Left colon (tissue), 2 donors: ENCODE measurements around the gene ZNHIT2. TPM values are rescaled to one million over a fixed set of nuclear protein-coding genes. Genes with fewer than 3 reads are reported as not detected.
"Not testable (repeated sequence)": the region's sequence is repeated elsewhere in the genome, so short reads cannot be mapped to it uniquely, and the experiment has no call there.

ENCODE experiments used
- ATAC-seq: fragments of 200-7000 bp; cut with Tn5 transposase; one replicate; pipeline ENCODE4 v1.9.1; 2020; ENCODE audit warnings: mild to moderate bottlenecking, moderate library complexity
- DNase-seq, 2 donors: peaks; one replicate each; pipeline ENCODE4 v3.0.0-alpha.2; 2020
- intact Hi-C, 2 donors: fragments of 100-400 bp; cut with DNase I in 1 of 2; cut with micrococcal nuclease in 1 of 2; formaldehyde crosslinking; loops; one replicate each; pipeline versions ENCODE4 v1.11.2 to v1.14.0; 2022; cut with DNase I, micrococcal nuclease
- long read RNA-seq: library from polyadenylated mRNA; unstranded; transcript quantifications from one replicate; pipeline ENCODE4 v2.0.0, GENCODE V29; 2021
- total RNA-seq, 2 donors: library from RNA; stranded (reverse); fragmentation: NEBNext Ultra II Directional; extraction: Animal tissue kit (Norgen Biotek cat#: 25700); gene quantifications; one replicate each; pipeline ENCODE4 v1.2.1, GENCODE V29; 2021
- donor health status: DM: no; HTN: no; CAD: no.
- donor health status: DM: yes; HTN: yes; CAD: no.

Gene ZNHIT2
- total RNA-seq = 1 to 10 TPM; 7.3 to 9.7 TPM
- long read RNA-seq, transcript ZNHIT2-201 (1 exons, 1,306 nt) = major isoform, 17 of 17 reads
- long read RNA-seq, partial matches to known transcripts = 0 of 17 reads
- long read RNA-seq, other reads (novel, unspliced or antisense) = 0 of 17 reads

DNA sequence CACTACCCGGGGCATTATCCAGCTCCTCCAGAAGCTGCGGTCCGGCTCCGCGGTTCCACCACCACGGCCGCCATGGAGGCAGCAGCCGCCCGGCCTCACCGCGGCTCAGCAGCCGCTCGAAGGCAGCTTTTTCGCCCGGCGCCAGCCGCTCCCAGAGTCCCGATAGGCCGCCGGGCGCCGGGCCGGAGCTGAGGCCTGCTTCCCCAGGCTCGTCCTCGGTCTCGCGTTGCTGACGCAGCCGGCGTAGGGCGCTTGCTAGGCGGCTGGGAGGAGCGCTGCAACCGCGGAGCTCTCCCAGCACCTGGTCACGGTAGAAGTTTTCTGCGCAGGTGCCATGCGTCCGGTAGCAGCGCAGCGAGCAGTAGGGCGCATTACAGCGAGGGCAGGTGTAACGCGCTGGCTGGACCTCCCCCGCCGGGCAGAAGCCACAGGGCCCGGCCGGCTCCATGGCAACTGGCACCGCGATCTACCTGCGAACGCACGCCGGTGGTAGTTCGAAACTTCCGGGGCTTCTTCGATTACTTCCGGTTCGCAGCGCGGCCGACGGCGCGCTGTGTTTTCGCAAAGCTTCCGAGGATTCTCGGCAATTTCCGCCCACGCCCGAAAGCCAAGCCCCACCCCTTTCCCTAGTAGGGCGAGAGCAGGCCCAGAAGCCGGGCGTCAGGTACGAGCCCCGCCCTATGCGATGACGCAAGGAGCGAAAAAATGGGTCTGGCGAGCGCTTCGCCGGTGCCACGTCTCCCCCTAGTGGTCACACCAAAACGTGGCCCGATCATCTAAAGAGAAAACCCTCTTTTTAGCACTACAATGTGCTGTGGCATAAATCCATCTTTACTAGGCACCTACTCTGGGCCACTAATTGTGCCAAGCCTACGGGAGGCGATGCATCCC lies at the start of gene ZNHIT2:
TSS of gene ZNHIT2 (minus strand) at position 496 of the 891 bp plus-strand sequence. CDS start at position 448, 48 bp downstream.
- peak; percentile 99 to 100 for DNase-seq
- peak; percentile 74 for ATAC-seq
- intact Hi-C loops = no loop called here

DNA sequence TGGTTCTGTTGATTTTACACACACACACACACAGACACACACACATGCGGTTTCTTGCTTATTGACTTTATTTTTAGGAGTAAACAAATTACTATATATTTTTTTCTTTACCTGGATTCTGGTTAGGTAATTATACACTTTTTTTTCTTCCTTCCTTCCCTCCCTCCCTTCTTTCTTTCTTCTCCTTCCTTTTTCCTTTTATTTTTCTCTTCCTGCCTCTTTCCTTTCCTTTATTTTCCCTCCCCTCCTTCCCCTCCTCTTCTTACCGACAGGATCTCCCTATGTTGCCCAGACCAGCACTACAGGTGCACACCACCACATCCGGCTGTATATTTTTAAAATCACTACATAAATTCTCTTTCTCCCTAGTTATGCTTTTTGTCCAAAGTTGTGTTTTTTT lies 49.4 kb upstream of the ZNHIT2 start:
- ATAC-seq = no peak
- DNase-seq = no peak
- intact Hi-C loops = no loop called here

DNA sequence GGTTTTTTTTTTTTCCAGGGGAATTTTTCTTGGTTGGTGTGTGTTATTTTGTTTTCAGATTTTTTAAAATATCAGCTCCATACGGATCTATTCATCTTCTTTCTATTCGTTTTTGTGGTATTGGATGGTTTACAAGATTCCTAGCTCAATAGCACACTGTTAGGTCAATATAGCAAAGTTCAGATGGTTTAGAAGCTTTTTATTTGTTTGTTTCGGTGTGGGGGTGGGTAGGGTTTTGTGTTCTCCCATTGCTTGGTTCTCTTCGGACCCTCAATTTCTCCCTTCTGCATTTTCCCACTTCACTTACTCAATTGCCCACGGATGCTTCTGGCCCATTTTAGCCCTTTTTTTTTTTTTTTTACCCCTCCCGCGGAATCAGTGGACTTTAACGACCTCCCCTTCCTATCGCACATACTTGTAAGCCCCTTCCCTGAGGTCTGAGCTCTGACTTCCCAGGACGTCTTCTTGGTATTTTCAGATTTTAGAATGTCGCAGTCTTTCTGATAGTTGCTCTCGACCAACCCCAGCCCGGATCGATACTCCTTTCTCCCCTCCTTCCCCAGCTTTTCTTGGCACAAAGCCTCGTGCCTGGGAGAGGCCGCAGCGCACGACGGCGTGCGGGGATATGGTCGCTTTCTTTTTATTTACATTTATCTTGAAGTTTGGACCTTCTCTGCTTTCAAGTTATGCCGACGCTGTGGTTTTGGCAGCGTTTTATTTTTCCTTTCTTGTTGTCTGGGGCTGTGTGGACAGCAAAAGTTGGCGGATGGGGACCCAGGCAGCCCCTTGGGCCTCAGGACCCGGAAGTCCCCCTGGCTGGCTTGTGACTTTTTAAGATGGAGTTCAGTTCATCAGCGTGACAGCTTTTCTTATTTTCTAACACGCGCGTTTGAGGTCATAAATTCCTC lies 48.2 kb upstream of the ZNHIT2 start:
- intact Hi-C loops = no loop called here
- DNase-seq = peak; percentile 50 to 70
- peak; percentile 86 for ATAC-seq

DNA sequence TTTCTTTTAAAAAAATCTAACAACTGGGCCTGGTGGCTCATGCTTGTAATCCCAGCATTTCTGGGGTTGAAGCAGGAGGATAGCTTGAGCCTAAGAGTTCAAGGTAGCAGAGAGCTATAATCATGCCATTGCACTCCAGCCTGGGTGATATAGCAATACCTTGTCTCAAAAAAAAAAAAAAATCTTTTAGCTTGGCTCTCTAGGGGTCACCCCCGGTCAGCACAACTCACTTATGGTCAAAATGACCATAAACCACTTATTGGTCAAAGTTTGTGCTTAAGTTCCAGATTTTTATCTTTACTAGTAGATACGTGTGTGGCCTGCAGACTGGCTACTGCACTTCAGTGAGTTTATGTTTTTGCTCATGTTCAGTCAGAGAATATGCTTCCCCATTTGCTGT lies 46.2 kb upstream of the ZNHIT2 start:
- DNase-seq (no peak), ATAC-seq (no peak)
- intact Hi-C loops = no loop called here

DNA sequence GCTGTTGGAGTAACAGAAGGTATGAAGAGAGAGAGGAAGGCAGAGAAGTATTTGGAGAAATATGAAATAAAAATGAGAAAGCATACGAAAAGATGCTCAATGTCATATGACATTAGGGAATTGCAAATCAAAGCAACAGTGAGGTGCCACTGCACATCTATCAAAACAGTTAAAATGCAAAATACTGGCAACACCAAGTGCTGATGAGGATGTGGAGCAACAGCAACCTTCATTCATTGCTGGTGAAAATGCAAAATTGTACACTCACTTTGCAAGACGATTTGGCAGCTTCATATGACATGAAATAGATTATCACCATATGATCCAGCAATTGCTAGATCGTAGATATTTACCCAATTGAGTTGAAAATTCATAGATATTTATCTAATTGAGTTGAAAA lies 43.1 kb upstream of the ZNHIT2 start:
- no peak for ATAC-seq
- no peak for DNase-seq
- intact Hi-C loops = no loop called here

DNA sequence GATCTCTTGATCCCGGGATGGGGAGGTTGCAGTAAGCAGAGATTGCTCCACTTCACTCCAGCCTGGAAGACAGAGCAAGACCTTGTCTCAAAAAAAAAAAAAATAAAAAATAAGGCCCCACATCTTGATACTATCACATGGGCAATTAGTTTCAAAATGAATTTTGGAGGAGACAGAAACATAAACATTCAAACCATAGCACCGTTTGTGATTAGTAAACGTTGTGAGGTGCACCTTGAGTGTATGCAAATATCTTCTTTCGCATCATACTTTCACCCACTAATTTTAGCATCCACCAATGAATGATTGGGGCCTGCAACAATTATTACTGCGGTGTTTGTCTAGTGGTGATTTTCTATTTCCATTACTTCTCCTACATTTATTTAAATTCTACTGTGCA lies 41.5 kb upstream of the ZNHIT2 start:
- no peak for ATAC-seq
- intact Hi-C loops = no loop called here
- no peak for DNase-seq

DNA sequence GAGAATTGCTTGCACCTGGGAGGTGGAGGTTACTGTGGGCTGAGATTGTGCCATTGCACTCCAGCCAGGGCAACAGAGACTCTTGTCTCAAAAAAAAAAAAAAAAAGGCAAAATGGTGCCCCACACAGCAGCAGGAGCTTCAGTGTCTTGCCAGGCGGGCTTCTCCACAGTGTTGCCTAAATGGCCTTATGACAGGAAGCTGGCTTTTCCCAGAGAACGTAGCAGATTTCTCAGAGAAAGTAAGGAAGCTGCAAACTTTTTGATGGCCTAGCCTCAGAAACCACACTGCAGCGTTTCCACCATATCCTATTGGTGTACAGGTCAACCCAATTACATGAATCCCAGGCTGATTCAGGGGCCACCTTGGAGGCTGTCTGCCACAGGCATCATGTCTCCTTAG lies 39.8 kb upstream of the ZNHIT2 start:
- no peak for ATAC-seq
- DNase-seq = no peak
- intact Hi-C loops = no loop called here

DNA sequence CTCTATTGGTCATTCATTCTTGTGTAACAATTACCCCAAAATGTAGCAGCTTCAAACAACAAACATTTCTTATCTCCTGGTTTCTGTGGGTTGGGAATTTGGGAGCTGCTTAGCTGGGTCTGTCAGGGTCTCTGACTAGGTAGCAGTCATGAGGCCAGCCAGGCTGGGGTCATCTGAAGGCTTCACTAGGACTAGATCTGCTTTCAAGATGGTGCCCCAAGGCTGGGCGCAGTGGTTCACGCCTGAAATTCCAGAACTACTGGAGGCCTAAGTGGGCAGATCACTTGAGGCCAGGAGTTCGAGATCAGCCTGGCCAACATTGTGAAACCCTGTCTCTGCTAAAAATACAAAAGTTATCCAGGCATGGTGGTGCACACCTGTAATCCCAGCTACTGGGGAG lies 39.4 kb upstream of the ZNHIT2 start:
- DNase-seq (no peak), ATAC-seq (no peak)
- intact Hi-C loops = no loop called here

DNA sequence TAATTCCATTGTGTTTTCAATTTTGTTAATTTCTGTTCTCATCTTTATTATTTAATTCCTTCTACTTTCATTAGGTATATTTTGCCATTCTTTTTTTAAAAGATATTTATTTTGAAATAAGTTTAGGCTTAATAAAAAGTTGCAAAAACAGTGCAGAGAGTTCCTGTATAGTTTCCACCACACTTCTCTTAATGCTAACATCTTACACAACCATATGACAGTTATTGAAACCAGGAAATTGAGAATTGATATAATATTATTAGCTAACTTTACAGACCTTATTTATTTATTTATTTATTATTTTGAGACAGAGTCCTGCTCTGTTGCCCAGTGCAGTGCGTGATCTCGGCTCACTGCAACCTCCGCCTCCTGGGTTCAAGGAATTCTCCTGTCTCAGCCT lies 38.8 kb upstream of the ZNHIT2 start:
- no peak for ATAC-seq
- intact Hi-C loops = no loop called here
- DNase-seq = no peak

DNA sequence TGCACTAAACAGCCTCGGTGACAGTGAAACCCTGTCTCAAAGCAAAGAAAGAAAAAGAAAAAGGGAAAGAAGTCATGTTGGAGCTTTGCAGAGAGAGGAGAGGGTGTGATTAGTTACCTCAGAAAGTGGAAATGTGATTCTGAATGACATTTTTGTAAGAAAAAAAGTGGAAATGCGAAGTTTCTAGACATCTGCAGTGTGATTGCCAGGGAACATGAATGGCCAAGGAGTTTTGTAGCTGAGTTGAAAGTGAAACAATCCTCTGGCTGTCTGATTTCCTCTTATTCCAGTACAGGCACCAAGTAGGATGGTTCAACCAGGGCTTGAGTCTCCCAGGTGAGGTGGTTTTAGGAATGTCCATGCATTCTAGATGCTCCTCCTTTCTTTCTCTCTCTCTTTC lies 34.6 kb upstream of the ZNHIT2 start:
- DNase-seq (peak in 1 of 2 donors; percentile 1), ATAC-seq (no peak)
- intact Hi-C loops = no loop called here

DNA sequence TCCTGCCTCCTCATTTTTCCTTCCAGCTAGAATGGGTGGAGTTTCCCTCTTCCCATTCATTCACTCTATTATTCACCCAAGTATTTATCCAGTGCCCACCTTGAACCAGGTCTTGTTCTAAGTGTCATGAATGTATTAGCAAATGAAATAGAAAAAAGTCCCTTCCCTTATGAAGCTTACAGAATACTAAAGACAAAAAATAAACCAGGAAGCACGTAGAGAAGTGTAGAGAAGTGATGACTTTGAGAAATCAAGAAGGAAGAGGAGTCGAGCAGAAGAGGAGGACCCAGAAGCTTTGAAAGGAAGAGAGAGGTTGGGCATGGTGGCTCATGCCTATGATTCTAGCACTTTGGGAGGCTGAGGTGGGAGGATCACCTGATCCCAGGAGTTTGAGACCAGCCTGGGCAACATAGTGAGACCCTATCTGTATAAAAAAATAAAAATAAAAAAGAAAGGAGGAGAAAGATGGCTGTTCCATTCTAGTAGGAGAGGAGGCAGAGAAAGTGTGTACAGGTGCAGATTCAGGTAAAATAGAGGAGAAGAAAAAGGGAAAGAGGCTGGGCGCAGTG lies 33.9 kb upstream of the ZNHIT2 start:
- peak in 1 of 2 donors; percentile 17 for DNase-seq
- intact Hi-C loops = no loop called here
- no peak for ATAC-seq

DNA sequence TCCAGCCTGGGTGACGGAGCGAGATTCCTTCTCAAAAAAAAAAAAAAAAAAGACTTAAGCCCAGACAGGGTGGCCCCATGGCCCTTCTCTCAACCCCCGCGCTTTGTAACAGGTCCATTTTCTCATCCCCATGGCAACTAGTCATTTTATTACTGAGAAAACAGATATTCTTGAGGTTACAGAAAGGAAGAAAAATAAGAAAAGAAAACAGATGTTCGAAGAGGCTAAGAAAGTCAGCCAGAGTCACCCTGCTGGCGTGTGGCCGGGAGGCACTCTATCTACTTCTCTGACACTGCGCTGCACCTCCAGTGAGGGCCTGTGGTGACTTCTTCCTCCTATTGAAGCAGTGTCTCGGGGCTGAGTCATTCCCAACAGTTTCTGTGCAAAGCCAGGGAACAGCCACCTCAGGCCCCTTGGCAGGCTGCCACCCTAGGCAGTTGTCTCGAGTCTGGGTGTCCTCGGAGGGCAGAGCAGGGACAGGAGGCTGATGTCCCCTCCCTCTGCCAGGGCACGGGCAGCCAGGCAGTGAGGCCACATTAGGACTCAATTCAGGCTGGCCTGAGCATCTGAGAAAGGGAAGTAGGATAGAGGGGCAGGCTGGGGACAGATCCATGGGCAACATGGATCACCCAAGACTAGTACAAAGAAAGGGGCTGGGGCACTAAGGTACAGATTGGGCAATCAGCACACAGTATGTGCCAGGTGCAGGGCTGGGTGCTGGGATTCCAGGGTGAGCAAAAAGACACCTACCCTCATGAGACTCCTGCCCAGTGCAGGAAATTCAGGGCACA lies 33.2 kb upstream of the ZNHIT2 start:
- peak; percentile 85 to 93 for DNase-seq
- ATAC-seq = peak; percentile 94

DNA sequence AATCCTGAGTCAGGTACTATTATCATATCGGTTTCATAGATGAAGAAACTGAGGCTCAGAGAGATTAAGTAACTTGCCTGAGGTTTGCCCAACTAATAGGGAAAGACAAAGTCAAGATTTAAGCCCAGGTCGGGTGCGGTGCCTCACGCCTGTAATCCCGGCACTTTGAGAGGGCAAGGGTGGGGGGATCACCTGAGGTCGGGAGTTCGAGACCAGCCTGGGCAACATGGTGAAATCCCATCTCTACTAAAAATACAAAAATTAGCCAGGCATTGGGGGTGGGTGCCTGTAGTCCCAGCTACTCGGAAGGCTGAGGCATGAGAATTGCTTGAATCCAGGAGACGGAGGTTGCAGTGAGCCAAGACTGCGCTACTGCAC lies 32.6 kb upstream of the ZNHIT2 start:
- ATAC-seq, intact Hi-C loops: not testable (repeated sequence)
- DNase-seq = peak in 1 of 2 donors; percentile 22

More for the DNA sequence above, 33.2 kb upstream of the ZNHIT2 start:
- intact Hi-C loops = no loop called here

DNA sequence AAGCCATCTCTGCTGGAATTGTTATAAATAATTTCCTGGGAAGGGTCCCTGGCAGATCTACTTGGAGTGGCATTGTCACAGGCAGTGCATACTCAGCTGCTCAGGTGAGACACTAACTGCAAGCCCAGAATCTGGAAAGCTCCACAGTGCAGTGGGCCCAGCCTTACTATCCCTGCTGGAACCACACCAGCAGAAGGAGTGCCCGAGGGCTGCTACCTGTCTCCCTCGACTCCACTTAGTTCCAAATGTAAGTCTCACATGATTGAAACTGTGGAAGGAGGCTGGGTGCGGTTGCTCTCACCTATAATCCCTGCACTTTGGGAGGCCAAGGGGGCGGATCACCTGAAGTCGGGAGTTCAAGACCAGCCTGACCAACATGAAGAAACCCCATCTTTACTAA lies 31.2 kb upstream of the ZNHIT2 start:
- no peak for ATAC-seq

DNA sequence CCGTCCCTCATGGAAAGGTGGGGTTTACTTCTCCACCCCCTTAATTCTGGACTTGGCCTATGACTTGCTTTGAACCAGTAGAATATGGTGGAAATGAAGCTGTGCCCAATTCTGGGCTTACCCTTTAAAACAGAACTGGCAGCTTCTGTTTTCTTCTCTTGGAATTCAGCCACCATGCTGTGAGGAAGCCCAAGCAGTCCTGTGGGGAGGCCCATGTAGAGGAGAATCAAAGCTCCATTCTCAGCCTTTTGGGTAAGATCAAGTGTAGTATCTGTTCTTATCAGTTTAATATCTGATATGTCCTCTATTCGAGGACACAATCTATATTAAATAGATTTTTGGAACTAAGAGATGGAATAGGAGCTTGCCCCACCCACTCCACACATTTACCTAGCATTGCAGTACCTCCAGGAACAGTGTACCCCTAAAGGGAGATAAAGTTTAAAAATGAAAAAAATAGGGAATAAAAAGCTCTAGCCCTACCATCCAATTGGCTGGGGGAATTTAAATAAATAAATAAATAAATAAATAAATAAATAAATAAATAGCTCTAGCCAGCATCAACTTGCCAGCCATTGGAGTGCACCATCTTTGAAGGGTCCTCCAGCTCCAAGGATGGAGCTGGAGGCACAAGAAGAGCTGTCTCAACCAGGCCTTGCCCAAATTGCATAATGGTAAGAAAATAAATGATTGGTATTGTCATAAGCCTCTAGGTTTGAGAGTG lies 30.0 kb upstream of the ZNHIT2 start:
- DNase-seq = peak in 1 of 2 donors; percentile 10
- intact Hi-C loops = no loop called here
- ATAC-seq = no peak

More for the DNA sequence above, 31.2 kb upstream of the ZNHIT2 start:
- intact Hi-C loops = no loop called here
- peak in 1 of 2 donors; percentile 9 for DNase-seq

DNA sequence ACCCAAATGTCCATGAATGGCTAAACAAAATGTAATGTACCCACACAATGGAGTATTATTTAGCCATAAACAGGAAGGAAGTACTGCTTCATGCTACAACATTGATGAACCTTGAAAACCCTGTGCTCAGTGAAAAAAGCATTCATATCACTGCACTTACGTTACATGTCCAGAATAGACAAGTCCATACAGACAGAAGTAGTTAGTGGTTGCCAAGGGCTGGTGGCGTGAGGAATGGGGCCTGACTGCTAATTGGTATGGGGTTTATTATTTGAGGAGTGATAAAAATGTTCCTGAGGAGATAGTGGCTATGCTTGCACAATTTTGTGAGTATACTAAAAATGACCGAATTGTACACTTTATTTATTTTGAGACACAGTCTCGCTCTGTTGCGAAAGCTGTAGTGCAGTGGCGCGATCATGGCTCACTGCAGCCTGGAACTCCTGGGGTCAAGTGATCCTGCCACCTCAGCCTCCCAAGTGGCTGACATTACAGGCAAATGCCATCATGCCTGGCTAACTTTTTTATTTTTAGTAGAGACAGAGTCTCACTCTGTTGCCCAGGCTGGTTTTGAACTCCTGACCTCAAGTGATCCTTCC lies 24.5 kb upstream of the ZNHIT2 start:
- intact Hi-C loops = no loop called here
- ATAC-seq (no peak), DNase-seq (no peak)

DNA sequence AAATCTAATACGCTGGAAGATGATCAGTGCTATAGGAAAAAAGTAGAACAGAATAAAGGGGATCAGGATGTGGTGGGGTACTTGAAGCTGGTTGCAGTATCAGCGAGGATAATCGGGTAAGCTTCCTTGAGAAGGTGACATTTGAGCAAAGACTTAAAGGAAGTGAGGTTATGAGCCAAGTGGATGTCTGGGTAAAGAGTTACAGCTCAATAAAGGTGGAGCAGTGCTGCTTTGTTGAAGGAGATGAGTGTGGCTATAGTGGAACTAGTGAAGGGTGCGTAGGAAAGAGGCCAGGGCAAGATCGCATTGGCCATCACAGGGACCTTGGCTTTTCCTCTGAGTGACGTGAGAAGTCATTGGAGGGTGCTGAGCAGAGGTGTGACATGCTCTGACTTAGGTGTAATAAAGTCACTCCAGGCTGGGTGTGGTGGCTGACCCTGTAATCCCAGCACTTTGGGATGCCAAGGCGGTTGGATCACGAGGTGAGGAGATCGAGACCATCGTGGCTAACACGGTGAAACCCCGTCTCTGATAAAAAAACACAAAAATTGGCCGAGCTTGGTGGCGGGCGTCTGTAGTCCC lies 19.1 kb upstream of the ZNHIT2 start:
- peak; percentile 46 for ATAC-seq
- DNase-seq = peak; percentile 50 to 74
- intact Hi-C loops = loop anchor here in 1 of 2 donors (2.0 kb wide), 1 partner anchor 44 kb away; the partner anchor contains the start of gene CAPN1
